GM10847 (cell line): Measurements from ENCODE around the gene FANCI.

Experiments
- POLR2A ChIP-seq: IDR thresholded peaks from 2 replicates; pipeline ENCODE4 v1.6.1; 2011; ENCODE audit not compliant: insufficient read length; ENCODE audit errors: extremely low read depth

The FANCI gene

DNA sequence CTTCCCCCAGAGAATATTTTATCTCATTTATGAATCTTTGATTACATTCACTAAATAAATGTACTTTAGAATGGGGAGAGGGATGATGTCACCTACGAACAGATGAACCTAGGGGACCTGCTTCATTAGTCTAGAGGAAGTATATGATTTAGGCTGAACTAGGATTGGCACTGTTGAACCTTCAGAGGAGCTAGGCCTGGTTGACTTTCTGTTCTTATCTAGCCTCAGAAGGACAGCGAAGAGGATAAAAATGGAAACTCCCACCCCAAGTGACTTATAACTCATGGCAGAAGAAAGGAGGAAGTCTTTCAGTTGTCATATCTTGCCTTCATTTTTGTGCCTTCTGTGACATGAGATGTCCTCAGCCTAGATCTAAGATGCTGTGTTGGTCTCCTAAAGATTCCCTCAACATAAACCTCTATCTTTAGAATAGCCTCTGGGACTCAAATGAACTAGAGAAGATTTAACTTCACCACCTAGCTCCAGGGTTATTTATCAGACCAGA is 48.2 kb downstream of the FANCI start:
- TF ChIP-seq POLR2A: no peak

- no peak for TF ChIP-seq POLR2A
Observed at GRCh38 chr15:89293012-89293411, 49.2 kb downstream of the FANCI start.

DNA sequence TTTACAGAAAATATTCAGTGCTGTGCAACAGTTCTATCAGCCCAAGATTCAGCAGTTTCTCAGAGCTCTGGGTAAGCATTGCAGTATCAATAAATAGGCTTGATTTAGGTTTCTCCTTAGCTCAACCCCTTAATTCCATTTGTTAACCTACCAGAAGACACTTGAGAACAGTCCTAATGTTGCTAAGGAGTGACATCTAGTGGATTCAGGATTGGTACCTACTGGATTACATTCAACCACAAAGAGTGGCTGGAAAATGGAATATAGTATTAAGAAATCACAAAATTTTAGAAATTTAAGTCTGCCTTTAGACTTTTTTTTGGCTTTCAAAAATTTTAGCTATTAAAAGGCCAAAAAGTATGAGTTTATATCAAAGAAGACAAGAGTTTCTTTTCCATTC is 56.1 kb downstream of the FANCI start:
- no peak for TF ChIP-seq POLR2A

GRCh38 chr15:89301304-89302089 is 57.7 kb downstream of the FANCI start:
- no peak for TF ChIP-seq POLR2A

- no peak for TF ChIP-seq POLR2A
Observed at GRCh38 chr15:89303986-89304385, 60.2 kb downstream of the FANCI start.

DNA sequence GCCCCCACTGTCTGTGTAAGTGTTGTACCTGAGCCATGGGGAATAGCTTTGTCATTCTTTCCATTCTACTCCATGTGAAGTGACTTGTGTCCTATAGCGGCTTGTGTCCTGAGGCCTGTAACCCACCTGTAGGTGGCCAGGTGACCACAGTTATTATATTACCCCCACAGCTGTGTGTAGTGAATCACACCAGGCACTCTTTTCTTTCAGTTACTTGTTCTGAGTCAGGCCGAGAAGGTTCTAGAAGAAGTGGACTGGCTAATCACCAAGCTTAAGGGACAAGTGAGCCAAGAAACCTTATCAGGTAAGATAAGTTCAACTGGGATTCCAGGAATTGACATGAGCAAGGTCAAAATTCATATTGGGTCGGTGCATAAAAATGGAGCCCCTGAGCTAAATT is 61.6 kb downstream of the FANCI start:
- TF ChIP-seq POLR2A: no peak

GRCh38 chr15:89307046-89307587 is 63.3 kb downstream of the FANCI start:
- no peak for TF ChIP-seq POLR2A

GRCh38 chr15:89307791-89308190 is 64.0 kb downstream of the FANCI start:
- no peak for TF ChIP-seq POLR2A

DNA sequence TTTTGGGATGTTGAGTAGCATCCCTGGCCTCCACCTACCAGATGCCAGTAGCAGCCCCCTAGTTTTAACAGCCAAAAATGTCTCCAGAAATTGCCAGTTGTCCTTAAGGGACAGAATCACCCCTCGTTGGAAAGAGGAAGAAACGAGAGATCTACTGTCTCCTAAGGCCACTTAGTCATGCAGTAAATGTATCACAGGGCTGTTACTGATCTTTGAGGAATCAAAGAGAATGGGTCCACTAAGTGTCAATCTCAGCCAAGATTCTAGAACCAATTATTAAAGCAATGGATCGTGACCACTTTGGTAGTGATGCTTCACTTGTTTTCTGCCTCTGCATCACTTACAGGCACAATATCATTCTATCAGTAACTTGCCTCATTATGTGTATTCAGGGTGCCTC is 64.5 kb downstream of the FANCI start:
- no peak for TF ChIP-seq POLR2A

GRCh38 chr15:89309993-89310392 is 66.2 kb downstream of the FANCI start:
- TF ChIP-seq POLR2A: no peak

- TF ChIP-seq POLR2A: no peak
Observed at GRCh38 chr15:89315375-89315929, 71.7 kb downstream of the FANCI start.

DNA sequence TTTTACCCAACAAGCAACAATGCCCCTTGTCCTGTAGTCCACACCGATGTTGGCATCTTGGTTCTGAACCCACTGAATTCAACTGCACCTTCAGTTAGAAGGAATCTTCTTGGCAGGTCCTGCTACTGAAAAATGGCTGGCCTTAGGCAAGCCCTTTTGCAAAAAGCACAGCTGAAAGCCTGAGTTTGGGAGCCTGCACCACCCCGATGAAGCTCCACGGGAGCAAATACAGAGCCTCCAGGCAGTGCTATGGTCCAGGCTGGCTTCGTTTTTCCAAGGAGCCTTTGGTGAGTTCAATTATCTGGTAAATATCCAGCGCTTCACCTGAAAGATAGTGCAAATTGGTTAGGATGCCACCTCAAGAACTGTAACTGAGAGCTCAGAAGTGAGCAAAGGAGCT is 72.7 kb downstream of the FANCI start:
- TF ChIP-seq POLR2A: no peak

GRCh38 chr15:89317186-89317720 is 73.5 kb downstream of the FANCI start:
- no peak for TF ChIP-seq POLR2A

GRCh38 chr15:89319678-89320077 is 75.9 kb downstream of the FANCI start:
- no peak for TF ChIP-seq POLR2A

DNA sequence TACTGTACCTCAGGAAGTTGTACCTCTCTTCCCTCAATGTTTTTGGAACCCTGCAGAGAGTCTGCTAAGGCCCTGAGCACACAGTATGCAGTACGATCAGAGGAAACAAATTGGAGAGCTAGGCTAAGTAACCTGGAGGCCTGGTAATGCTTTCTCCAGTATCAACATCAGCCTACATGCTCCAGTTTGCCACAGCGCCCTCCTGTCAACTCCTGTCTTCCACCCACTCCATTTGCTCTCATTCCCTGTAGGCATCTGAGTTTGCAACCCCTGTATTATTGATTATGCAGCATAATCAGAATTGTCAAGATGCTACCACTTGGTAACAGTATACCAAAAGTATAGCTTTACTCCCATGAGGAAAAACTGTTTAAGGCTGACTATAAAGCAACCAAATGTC is 76.4 kb downstream of the FANCI start:
- no peak for TF ChIP-seq POLR2A
